PC-3 (cell line): ENCODE data around the gene DMAC2. TPM values are rescaled to one million over a fixed set of nuclear protein-coding genes. Genes with fewer than 3 reads are reported as not detected.

Source experiments
- ATAC-seq: fragments of 200-7000 bp; cut with Tn5 transposase; 2 replicates; pipeline ENCODE4 v1.9.1; 2020; ENCODE audit warnings: mild to moderate bottlenecking, moderate library complexity
- BruUV-seq: library from RNA; stranded (reverse); fragments of 400-500 nt; replicated peaks from 2 replicates; lab custom pipeline; 2021; lab: Mats Ljungman, UMichigan
- CTCF ChIA-PET: fragments of 300-600 bp; sonication (Branson Sonifier 250); formaldehyde crosslinking; loops from one replicate; lab custom pipeline; 2022; ENCODE audit warnings: antibody characterized with exemption; lab: Charles Lee
- POLR2A ChIA-PET: fragments of 300-600 bp; sonication (Branson Sonifier 250); formaldehyde crosslinking; loops from one replicate; lab custom pipeline; 2022; ENCODE audit warnings: antibody characterized with exemption; ENCODE audit not compliant: unreplicated experiment; lab: Charles Lee
- DNase-seq: peaks from one replicate; pipeline ENCODE4 v3.0.0-alpha.2; 2015
- H2AFZ ChIP-seq: fragments of 300-600 bp; sonication (generic); 2 replicates; pipeline ENCODE4 v1.6.0; 2016; ENCODE audit warnings: antibody characterized with exemption, low read length
- H3F3A ChIP-seq: fragments of 300-600 bp; sonication (generic); one replicate; pipeline ENCODE4 v1.6.0; 2017; ENCODE audit warnings: antibody characterized with exemption, low read length, control low read depth, mild to moderate bottlenecking; ENCODE audit not compliant: unreplicated experiment
- H3K27ac ChIP-seq: fragments of 300-600 bp; sonication (generic); 2 replicates; pipeline ENCODE4 v1.5.1; 2016; ENCODE audit warnings: mild to moderate bottlenecking, low read length
- H3K27me3 ChIP-seq: fragments of 300-600 bp; sonication (generic); 2 replicates; pipeline ENCODE4 v1.6.1; 2016; ENCODE audit warnings: low read length, mixed read lengths
- H3K36me3 ChIP-seq: fragments of 300-600 bp; sonication (generic); 2 replicates; pipeline ENCODE4 v1.6.1; 2016; ENCODE audit warnings: low read depth, mixed run types, low read length, mixed read lengths
- H3K4me1 ChIP-seq: fragments of 300-600 bp; sonication (generic); 2 replicates; pipeline ENCODE4 v1.5.1; 2016; ENCODE audit warnings: low read length; ENCODE audit not compliant: insufficient read depth
- H3K4me2 ChIP-seq: fragments of 300-600 bp; sonication (generic); 2 replicates; pipeline ENCODE4 v1.6.0; 2016; ENCODE audit warnings: low read length
- H3K4me3 ChIP-seq: fragments of 300-600 bp; sonication (generic); 2 replicates; pipeline ENCODE4 v1.5.1; 2016; ENCODE audit warnings: mild to moderate bottlenecking, low read length, mixed read lengths
- H3K79me2 ChIP-seq: fragments of 300-600 bp; sonication (generic); 2 replicates; pipeline ENCODE4 v1.6.1; 2017; ENCODE audit warnings: low read length, mixed read lengths
- H3K9ac ChIP-seq: fragments of 300-600 bp; sonication (generic); 2 replicates; pipeline ENCODE4 v1.6.0; 2016; ENCODE audit warnings: mild to moderate bottlenecking, low read length
- H3K9me2 ChIP-seq: fragments of 300-600 bp; sonication (generic); replicated peaks from 2 replicates; pipeline ENCODE4 v1.6.1; 2016; ENCODE audit warnings: mixed run types, low read length, mixed read lengths
- H3K9me3 ChIP-seq: fragments of 300-600 bp; sonication (generic); 2 replicates; pipeline ENCODE4 v1.6.1; 2016; ENCODE audit warnings: low read length, mixed read lengths
- H4K20me1 ChIP-seq: fragments of 300-600 bp; sonication (generic); 2 replicates; pipeline ENCODE4 v1.6.1; 2016; ENCODE audit warnings: low read length, mixed read lengths
- EZH2 ChIP-seq: fragments of 300-600 bp; sonication (generic); IDR thresholded peaks from one replicate; pipeline ENCODE4 v1.6.1; 2017; ENCODE audit warnings: antibody characterized with exemption, mild to moderate bottlenecking, low read length; ENCODE audit not compliant: unreplicated experiment
- EZH2phosphoT487 ChIP-seq: fragments of 300-600 bp; sonication (generic); IDR thresholded peaks from 2 replicates; pipeline ENCODE4 v1.6.1; 2018; ENCODE audit warnings: mild to moderate bottlenecking, antibody characterized with exemption, low read length, borderline replicate concordance
- intact Hi-C: fragments of 100-400 bp; cut with micrococcal nuclease; formaldehyde crosslinking; loops from 2 replicates; pipeline ENCODE4 v1.9.0; 2023
- total RNA-seq: library from RNA; depleted of rRNA; stranded (reverse); fragments of >200 nt; gene quantifications from 2 replicates; pipeline ENCODE4 v1.2.3, GENCODE V29; 2014
- TF ChIP-seq, protein P1 (sequence below): fragments of 300-600 bp; sonication (generic); conservative IDR thresholded peaks from 2 replicates; pipeline ENCODE4 v1.5.1; 2017; ENCODE audit warnings: antibody characterized with exemption, low read depth, mild to moderate bottlenecking, low read length

The DMAC2 gene
- total RNA-seq, 1 experiment from 2014 or later, result 36.8 TPM

DNA sequence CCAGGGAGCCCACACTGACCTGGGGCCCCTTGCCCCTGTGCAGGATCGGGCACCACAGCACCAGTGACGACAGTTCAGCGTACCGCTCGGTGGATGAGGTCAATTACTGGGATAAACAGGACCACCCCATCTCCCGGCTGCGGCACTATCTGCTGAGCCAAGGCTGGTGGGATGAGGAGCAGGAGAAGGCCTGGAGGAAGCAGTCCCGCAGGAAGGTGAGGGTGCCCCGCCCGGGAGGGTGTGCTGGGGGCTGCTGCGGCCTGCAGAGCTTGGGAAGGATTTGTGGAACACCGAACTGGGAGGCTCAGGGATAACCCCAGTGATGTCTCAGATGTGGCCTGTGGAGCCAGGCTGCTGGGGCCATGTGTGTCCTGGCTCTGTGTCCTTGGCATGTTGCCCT, 16.8 kb downstream of the DMAC2 start:
- BruUV-seq, result no TSS peak
- H3K27ac ChIP-seq, result no peak overlapping the region
- no peaks in the 10 kb centered on the region for H4K20me1 ChIP-seq
- 0 out of 2 replicates have a peak, but pooled peaks cover 3% of the 10 kb centered on the region for H3K36me3 ChIP-seq
- POLR2A ChIA-PET, result no interaction called here
- TF ChIP-seq EZH2 (no peak), EZH2phosphoT487 (no peak)
- TF ChIP-seq, protein P1, sequence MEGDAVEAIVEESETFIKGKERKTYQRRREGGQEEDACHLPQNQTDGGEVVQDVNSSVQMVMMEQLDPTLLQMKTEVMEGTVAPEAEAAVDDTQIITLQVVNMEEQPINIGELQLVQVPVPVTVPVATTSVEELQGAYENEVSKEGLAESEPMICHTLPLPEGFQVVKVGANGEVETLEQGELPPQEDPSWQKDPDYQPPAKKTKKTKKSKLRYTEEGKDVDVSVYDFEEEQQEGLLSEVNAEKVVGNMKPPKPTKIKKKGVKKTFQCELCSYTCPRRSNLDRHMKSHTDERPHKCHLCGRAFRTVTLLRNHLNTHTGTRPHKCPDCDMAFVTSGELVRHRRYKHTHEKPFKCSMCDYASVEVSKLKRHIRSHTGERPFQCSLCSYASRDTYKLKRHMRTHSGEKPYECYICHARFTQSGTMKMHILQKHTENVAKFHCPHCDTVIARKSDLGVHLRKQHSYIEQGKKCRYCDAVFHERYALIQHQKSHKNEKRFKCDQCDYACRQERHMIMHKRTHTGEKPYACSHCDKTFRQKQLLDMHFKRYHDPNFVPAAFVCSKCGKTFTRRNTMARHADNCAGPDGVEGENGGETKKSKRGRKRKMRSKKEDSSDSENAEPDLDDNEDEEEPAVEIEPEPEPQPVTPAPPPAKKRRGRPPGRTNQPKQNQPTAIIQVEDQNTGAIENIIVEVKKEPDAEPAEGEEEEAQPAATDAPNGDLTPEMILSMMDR, result no peak
- no peaks in the 10 kb centered on the region for H3K9me3 ChIP-seq
- no peak overlapping the region for H2AFZ ChIP-seq
- no peaks in the 10 kb centered on the region for H3K4me1 ChIP-seq
- no peak overlapping the region for H3K4me3 ChIP-seq
- no peak overlapping the region for H3K9ac ChIP-seq
- DNase-seq (no peak), ATAC-seq (no peak)
- intact Hi-C loops, result no loop called here
- CTCF ChIA-PET, result no interaction called here
- no peak overlapping the region for H3K4me2 ChIP-seq
- H3K9me2 ChIP-seq, result no peaks in the 10 kb centered on the region
- H3F3A ChIP-seq, result no peaks in the 10 kb centered on the region
- H3K79me2 ChIP-seq, result no peaks in the 10 kb centered on the region
- H3K27me3 ChIP-seq, result no peaks in the 10 kb centered on the region

DNA sequence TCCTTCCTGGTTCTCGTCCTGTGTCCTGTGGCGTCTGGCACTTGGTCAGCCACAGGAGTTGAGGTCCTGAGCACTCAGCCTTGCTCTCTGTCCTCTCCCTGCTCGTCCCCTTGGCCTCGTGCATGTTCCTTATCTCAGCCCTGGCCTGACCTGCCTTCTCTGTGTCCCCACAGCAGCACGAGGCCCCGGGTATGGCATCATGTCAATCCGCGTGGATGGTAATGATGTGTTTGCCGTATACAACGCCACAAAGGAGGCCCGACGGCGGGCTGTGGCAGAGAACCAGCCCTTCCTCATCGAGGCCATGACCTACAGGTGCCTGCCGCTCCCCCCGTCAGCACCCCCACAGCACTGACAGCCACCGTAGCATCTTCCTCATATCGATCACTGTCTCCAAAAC, 17.3 kb downstream of the DMAC2 start:
- Histone ChIP-seq H2AFZ (no peak overlapping the region), H3K79me2 (no peaks in the 10 kb centered on the region), H3K4me3 (no peak overlapping the region), H3F3A (no peaks in the 10 kb centered on the region), H3K27me3 (no peaks in the 10 kb centered on the region), H3K4me1 (no peaks in the 10 kb centered on the region), H3K9me3 (no peaks in the 10 kb centered on the region), H3K9ac (no peak overlapping the region), H3K36me3 (0 out of 2 replicates have a peak, but pooled peaks cover 3% of the 10 kb centered on the region), H3K27ac (no peak overlapping the region), H3K4me2 (no peak overlapping the region), H3K9me2 (no peaks in the 10 kb centered on the region), H4K20me1 (no peaks in the 10 kb centered on the region)
- intact Hi-C loops, result no loop called here
- no peak for ATAC-seq
- TF ChIP-seq EZH2phosphoT487 (no peak), EZH2 (no peak)
- TF ChIP-seq, protein P1, result no peak
- no TSS peak for BruUV-seq
- DNase-seq, result no peak
- ChIA-PET POLR2A (no interaction called here), CTCF (no interaction called here)

DNA sequence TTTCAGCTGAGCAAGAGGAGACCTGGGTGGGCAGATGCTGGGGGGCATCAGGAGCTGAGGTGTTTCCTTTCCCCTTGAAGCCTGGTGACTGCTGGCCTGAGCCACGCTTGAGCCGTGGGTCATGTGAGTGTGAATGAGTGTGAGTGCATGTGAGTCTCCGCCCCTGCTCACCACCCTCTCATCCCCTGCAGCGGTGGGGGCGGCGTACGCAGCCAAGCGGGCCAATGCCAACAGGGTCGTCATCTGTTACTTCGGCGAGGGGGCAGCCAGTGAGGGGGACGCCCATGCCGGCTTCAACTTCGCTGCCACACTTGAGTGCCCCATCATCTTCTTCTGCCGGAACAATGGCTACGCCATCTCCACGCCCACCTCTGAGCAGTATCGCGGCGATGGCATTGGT, 17.7 kb downstream of the DMAC2 start:
- POLR2A ChIA-PET, result no interaction called here
- ATAC-seq, result no peak

More for the DNA sequence above, 17.7 kb downstream of the DMAC2 start:
- no peak overlapping the region for H3K27ac ChIP-seq
- no peaks in the 10 kb centered on the region for H3K79me2 ChIP-seq
- BruUV-seq, result no TSS peak
- no peak overlapping the region for H3K4me3 ChIP-seq
- TF ChIP-seq, protein P1, result no peak
- TF ChIP-seq EZH2 (no peak), EZH2phosphoT487 (no peak)
- DNase-seq, result no peak
- H3K4me2 ChIP-seq, result no peak overlapping the region
- H2AFZ ChIP-seq, result no peak overlapping the region
- no peaks in the 10 kb centered on the region for H3K27me3 ChIP-seq
- H3K9ac ChIP-seq, result no peak overlapping the region
- no peaks in the 10 kb centered on the region for H3F3A ChIP-seq
- no peaks in the 10 kb centered on the region for H3K9me3 ChIP-seq
- H3K9me2 ChIP-seq, result no peaks in the 10 kb centered on the region
- intact Hi-C loops, result no loop called here
- no peaks in the 10 kb centered on the region for H3K4me1 ChIP-seq
- H3K36me3 ChIP-seq, result 0 out of 2 replicates have a peak, but pooled peaks cover 3% of the 10 kb centered on the region
- CTCF ChIA-PET, result no interaction called here
- no peaks in the 10 kb centered on the region for H4K20me1 ChIP-seq
